GM12878 (cell line): ENCODE results near the gene SSU72.

Experiments
- CTCF ChIP-seq, 3 experiments: IDR thresholded peaks in 2 of 3; conservative IDR thresholded peaks in 1 of 3; 2 replicates each; pipeline ENCODE4 v1.5.1; 2011; ENCODE audit warnings: low read depth in 3 of 3, low read length in 3 of 3, mild to moderate bottlenecking in 3 of 3, control low read depth in 2 of 3, moderate library complexity in 2 of 3, inconsistent platforms in 1 of 3, mixed read lengths in 1 of 3; ENCODE audit not compliant: control insufficient read depth in 2 of 3, insufficient read depth in 1 of 3; ENCODE audit errors: extremely low read depth in 1 of 3
- EP300 ChIP-seq, 2 experiments: fragments of 150-350 bp in 1 of 2; IDR thresholded peaks; 2 replicates each; pipeline ENCODE4 v1.6.1; 2011 to 2012; ENCODE audit warnings: low read depth in 2 of 2, low read length in 2 of 2, borderline replicate concordance in 1 of 2, improper control_type of control experiment in 1 of 2, inconsistent platforms in 1 of 2; ENCODE audit not compliant: control insufficient read depth in 1 of 2

GRCh38 chr1:1536019-1536937, 38.4 kb downstream of the SSU72 start:
- no peak for TF ChIP-seq EP300 (IDR thresholded peaks at IDR 0.05; ENCODE audit: borderline replicate concordance in 1 of 2, control insufficient read depth in 1 of 2, low read depth in 2 of 2, low read length in 2 of 2)
- no peak for TF ChIP-seq CTCF (IDR thresholded peaks at IDR 0.05 in 2 of 3, conservative IDR thresholded peaks at IDR 0.05 in 1 of 3; ENCODE audit: control insufficient read depth in 2 of 3, extremely low read depth in 1 of 3, insufficient read depth in 1 of 3, low read depth in 3 of 3, low read length in 3 of 3)
